ENCODE measurements around the gene POLR3GL.

POLR3GL gene

GRCh38 chr1:145967288-145967687, 2.8 kb downstream of the POLR3GL start:
- Histone ChIP-seq H3K27ac (ENCODE audit: insufficient read depth, low read length, poor library complexity, severe bottlenecking) (no peak overlapping the region), H3K36me3 (ENCODE audit: control insufficient read depth, insufficient read depth, low read length) (no peaks in the 10 kb centered on the region), H3K4me1 (ENCODE audit: control insufficient read depth, insufficient read depth, low read length, poor library complexity, severe bottlenecking) (peaks cover 17% of the 10 kb centered on the region), H3K27me3 (replicated peaks; ENCODE audit: control insufficient read depth, insufficient read depth, low read length, poor library complexity, severe bottlenecking) (no peaks in the 10 kb centered on the region), H3K4me3 (ENCODE audit: insufficient read depth, low read depth, low read length, poor library complexity, severe bottlenecking) (no peak overlapping the region), H3K9me3 (ENCODE audit: control insufficient read depth, low read length) (no peaks in the 10 kb centered on the region)
- DNase-seq = no peak

- Histone ChIP-seq H3K4me3 (ENCODE audit: insufficient read depth, low read depth, low read length, poor library complexity, severe bottlenecking) (no peak overlapping the region), H3K9me3 (ENCODE audit: control insufficient read depth, low read length) (no peaks in the 10 kb centered on the region), H3K27ac (ENCODE audit: insufficient read depth, low read length, poor library complexity, severe bottlenecking) (no peak overlapping the region), H3K36me3 (ENCODE audit: control insufficient read depth, insufficient read depth, low read length) (peaks cover 5% of the 10 kb centered on the region), H3K4me1 (ENCODE audit: control insufficient read depth, insufficient read depth, low read length, poor library complexity, severe bottlenecking) (peaks cover 4% of the 10 kb centered on the region), H3K27me3 (replicated peaks; ENCODE audit: control insufficient read depth, insufficient read depth, low read length, poor library complexity, severe bottlenecking) (no peaks in the 10 kb centered on the region)
- no peak for DNase-seq
Measured at GRCh38 chr1:145972580-145972979, 8.1 kb downstream of the POLR3GL start.

GRCh38 chr1:145974721-145975120, 10.2 kb downstream of the POLR3GL start:
- Histone ChIP-seq H3K27ac (ENCODE audit: insufficient read depth, low read length, poor library complexity, severe bottlenecking) (no peak overlapping the region), H3K9me3 (ENCODE audit: control insufficient read depth, low read length) (no peaks in the 10 kb centered on the region), H3K27me3 (replicated peaks; ENCODE audit: control insufficient read depth, insufficient read depth, low read length, poor library complexity, severe bottlenecking) (no peaks in the 10 kb centered on the region), H3K36me3 (ENCODE audit: control insufficient read depth, insufficient read depth, low read length) (peaks cover 5% of the 10 kb centered on the region), H3K4me3 (ENCODE audit: insufficient read depth, low read depth, low read length, poor library complexity, severe bottlenecking) (no peak overlapping the region), H3K4me1 (ENCODE audit: control insufficient read depth, insufficient read depth, low read length, poor library complexity, severe bottlenecking) (peaks cover 23% of the 10 kb centered on the region)
- DNase-seq = no peak

GRCh38 chr1:145975216-145975615, 10.7 kb downstream of the POLR3GL start:
- no peak overlapping the region for H3K27ac ChIP-seq (ENCODE audit: insufficient read depth, low read length, poor library complexity, severe bottlenecking)
- no peak for DNase-seq

GRCh38 chr1:145977016-145977415, 12.5 kb downstream of the POLR3GL start:
- no peak overlapping the region for H3K4me3 ChIP-seq (ENCODE audit: insufficient read depth, low read depth, low read length, poor library complexity, severe bottlenecking)

More at GRCh38 chr1:145975216-145975615, 10.7 kb downstream of the POLR3GL start:
- Histone ChIP-seq H3K27me3 (replicated peaks; ENCODE audit: control insufficient read depth, insufficient read depth, low read length, poor library complexity, severe bottlenecking) (no peaks in the 10 kb centered on the region), H3K4me1 (ENCODE audit: control insufficient read depth, insufficient read depth, low read length, poor library complexity, severe bottlenecking) (peaks cover 28% of the 10 kb centered on the region), H3K36me3 (ENCODE audit: control insufficient read depth, insufficient read depth, low read length) (peaks cover 5% of the 10 kb centered on the region), H3K4me3 (ENCODE audit: insufficient read depth, low read depth, low read length, poor library complexity, severe bottlenecking) (no peak overlapping the region), H3K9me3 (ENCODE audit: control insufficient read depth, low read length) (no peaks in the 10 kb centered on the region)

GRCh38 chr1:145977486-145978470, 13.3 kb downstream of the POLR3GL start:
- peak overlapping the region; percentile 92 for H3K27ac ChIP-seq (ENCODE audit: insufficient read depth, low read length, poor library complexity, severe bottlenecking)
- H3K27me3 ChIP-seq (replicated peaks; ENCODE audit: control insufficient read depth, insufficient read depth, low read length, poor library complexity, severe bottlenecking) = no peaks in the 10 kb centered on the region
- no peaks in the 10 kb centered on the region for H3K9me3 ChIP-seq (ENCODE audit: control insufficient read depth, low read length)
- H3K4me3 ChIP-seq (ENCODE audit: insufficient read depth, low read depth, low read length, poor library complexity, severe bottlenecking) = peak overlapping the region; percentile 36
- peak; percentile 46 to 64 (median 54) for DNase-seq
- H3K4me1 ChIP-seq (ENCODE audit: control insufficient read depth, insufficient read depth, low read length, poor library complexity, severe bottlenecking) = peaks cover 54% of the 10 kb centered on the region
- peaks cover 5% of the 10 kb centered on the region for H3K36me3 ChIP-seq (ENCODE audit: control insufficient read depth, insufficient read depth, low read length)

More at GRCh38 chr1:145977016-145977415, 12.5 kb downstream of the POLR3GL start:
- Histone ChIP-seq H3K4me1 (ENCODE audit: control insufficient read depth, insufficient read depth, low read length, poor library complexity, severe bottlenecking) (peaks cover 46% of the 10 kb centered on the region), H3K9me3 (ENCODE audit: control insufficient read depth, low read length) (no peaks in the 10 kb centered on the region), H3K36me3 (ENCODE audit: control insufficient read depth, insufficient read depth, low read length) (peaks cover 5% of the 10 kb centered on the region), H3K27ac (ENCODE audit: insufficient read depth, low read length, poor library complexity, severe bottlenecking) (peak overlapping the region; percentile 92), H3K27me3 (replicated peaks; ENCODE audit: control insufficient read depth, insufficient read depth, low read length, poor library complexity, severe bottlenecking) (no peaks in the 10 kb centered on the region)
- no peak for DNase-seq

GRCh38 chr1:145978471-145978853, 14.0 kb downstream of the POLR3GL start:
- peaks cover 60% of the 10 kb centered on the region for H3K4me1 ChIP-seq (ENCODE audit: control insufficient read depth, insufficient read depth, low read length, poor library complexity, severe bottlenecking)
- no peaks in the 10 kb centered on the region for H3K9me3 ChIP-seq (ENCODE audit: control insufficient read depth, low read length)
- DNase-seq = no peak
- peaks cover 5% of the 10 kb centered on the region for H3K36me3 ChIP-seq (ENCODE audit: control insufficient read depth, insufficient read depth, low read length)
- H3K4me3 ChIP-seq (ENCODE audit: insufficient read depth, low read depth, low read length, poor library complexity, severe bottlenecking) = peak overlapping the region; percentile 36
- H3K27me3 ChIP-seq (replicated peaks; ENCODE audit: control insufficient read depth, insufficient read depth, low read length, poor library complexity, severe bottlenecking) = no peaks in the 10 kb centered on the region
- H3K27ac ChIP-seq (ENCODE audit: insufficient read depth, low read length, poor library complexity, severe bottlenecking) = peak overlapping the region; percentile 92

- DNase-seq = peak; percentile 66 to 77 (median 73)
- no peaks in the 10 kb centered on the region for H3K27me3 ChIP-seq (replicated peaks; ENCODE audit: control insufficient read depth, insufficient read depth, low read length, poor library complexity, severe bottlenecking)
- H3K9me3 ChIP-seq (ENCODE audit: control insufficient read depth, low read length) = no peaks in the 10 kb centered on the region
- peaks cover 66% of the 10 kb centered on the region for H3K4me1 ChIP-seq (ENCODE audit: control insufficient read depth, insufficient read depth, low read length, poor library complexity, severe bottlenecking)
- H3K36me3 ChIP-seq (ENCODE audit: control insufficient read depth, insufficient read depth, low read length) = peaks cover 5% of the 10 kb centered on the region
- H3K4me3 ChIP-seq (ENCODE audit: insufficient read depth, low read depth, low read length, poor library complexity, severe bottlenecking) = peak overlapping the region; percentile 42
- peak overlapping the region; percentile 92 for H3K27ac ChIP-seq (ENCODE audit: insufficient read depth, low read length, poor library complexity, severe bottlenecking)
Measured at GRCh38 chr1:145978854-145979745, 14.6 kb downstream of the POLR3GL start.

GRCh38 chr1:145979746-145980456, 15.4 kb downstream of the POLR3GL start:
- Histone ChIP-seq H3K9me3 (ENCODE audit: control insufficient read depth, low read length) (no peaks in the 10 kb centered on the region), H3K36me3 (ENCODE audit: control insufficient read depth, insufficient read depth, low read length) (peaks cover 3% of the 10 kb centered on the region), H3K27ac (ENCODE audit: insufficient read depth, low read length, poor library complexity, severe bottlenecking) (peak overlapping the region; percentile 92), H3K4me3 (ENCODE audit: insufficient read depth, low read depth, low read length, poor library complexity, severe bottlenecking) (peak overlapping the region; percentile 42), H3K27me3 (replicated peaks; ENCODE audit: control insufficient read depth, insufficient read depth, low read length, poor library complexity, severe bottlenecking) (no peaks in the 10 kb centered on the region), H3K4me1 (ENCODE audit: control insufficient read depth, insufficient read depth, low read length, poor library complexity, severe bottlenecking) (peaks cover 74% of the 10 kb centered on the region)
- no peak for DNase-seq

All from effector memory CD4-positive, alpha-beta T cell (primary cell).